HFF-Myc (cell line): ENCODE data around the gene TTLL11.

Experiments used
- DNase-seq: peaks from one replicate; pipeline ENCODE4 v3.0.0-alpha.2; 2011; ENCODE audit warnings: low read depth; ENCODE audit errors: extremely low read depth
- H3K4me3 ChIP-seq: replicated peaks from 2 replicates; pipeline ENCODE4 v1.5.1; 2011; ENCODE audit warnings: low read depth, mild to moderate bottlenecking, control low read depth, low read length
- CTCF ChIP-seq: IDR thresholded peaks from 2 replicates; pipeline ENCODE4 v1.5.1; 2012; ENCODE audit warnings: mild to moderate bottlenecking, low read depth, low read length, control low read depth; ENCODE audit errors: missing control alignments

Gene TTLL11

GRCh38 chr9:121783521-121784507 lies 309.3 kb downstream of the TTLL11 start:
- no peak for DNase-seq
- no peak for TF ChIP-seq CTCF
- no peak overlapping the region for H3K4me3 ChIP-seq

GRCh38 chr9:121783111-121783510 lies 310.0 kb downstream of the TTLL11 start:
- DNase-seq, result no peak
- TF ChIP-seq CTCF, result no peak
- H3K4me3 ChIP-seq, result no peak overlapping the region

- TF ChIP-seq CTCF, result no peak
- H3K4me3 ChIP-seq, result no peak overlapping the region
- no peak for DNase-seq
These were observed 310.5 kb downstream of the TTLL11 start for GRCh38 chr9:121782514-121783110.

- no peak for TF ChIP-seq CTCF
- H3K4me3 ChIP-seq, result no peak overlapping the region
- no peak for DNase-seq
These were observed 311.2 kb downstream of the TTLL11 start for GRCh38 chr9:121781701-121782464.

GRCh38 chr9:121781145-121781548 lies 312.0 kb downstream of the TTLL11 start:
- no peak overlapping the region for H3K4me3 ChIP-seq
- DNase-seq, result no peak
- TF ChIP-seq CTCF, result no peak

GRCh38 chr9:121780177-121781040 lies 312.7 kb downstream of the TTLL11 start:
- H3K4me3 ChIP-seq, result no peak overlapping the region
- no peak for DNase-seq
- no peak for TF ChIP-seq CTCF
